OCI-LY1 (cell line): ENCODE results near the gene PSPC1.

ENCODE experiments used
- H2AFZ ChIP-seq: fragments of 200-600 bp; sonication (generic), shearing (Covaris generic); 2 replicates; pipeline ENCODE4 v1.6.0; 2014; ENCODE audit warnings: antibody characterized with exemption, mild to moderate bottlenecking, low read length
- H3F3A ChIP-seq: fragments of 200-600 bp; sonication (generic), shearing (Covaris generic); 2 replicates; pipeline ENCODE4 v1.6.0; 2014; ENCODE audit warnings: mild to moderate bottlenecking, antibody characterized with exemption, low read length, moderate library complexity; ENCODE audit not compliant: insufficient read depth
- H3K27ac ChIP-seq: fragments of 200-600 bp; sonication (generic); 2 replicates; pipeline ENCODE4 v1.5.1; 2014; ENCODE audit warnings: low read length, mixed run types, mild to moderate bottlenecking, low read depth; ENCODE audit not compliant: poor library complexity, severe bottlenecking
- H3K27me3 ChIP-seq: fragments of 200-600 bp; sonication (generic); 2 replicates; pipeline ENCODE4 v1.6.0; 2014; ENCODE audit warnings: antibody characterized with exemption, mild to moderate bottlenecking, low read length, moderate library complexity; ENCODE audit not compliant: insufficient read depth
- H3K36me3 ChIP-seq: fragments of 200-600 bp; sonication (generic); 2 replicates; pipeline ENCODE4 v1.6.1; 2014; ENCODE audit warnings: mild to moderate bottlenecking, antibody characterized with exemption, low read length, moderate library complexity, mixed read lengths; ENCODE audit not compliant: insufficient read depth
- H3K4me1 ChIP-seq: fragments of 200-600 bp; sonication (generic); 2 replicates; pipeline ENCODE4 v1.5.1; 2014; ENCODE audit warnings: mild to moderate bottlenecking, low read length, moderate library complexity; ENCODE audit not compliant: insufficient read depth, severe bottlenecking
- H3K4me2 ChIP-seq: fragments of 200-600 bp; sonication (generic), shearing (Covaris generic); 2 replicates; pipeline ENCODE4 v1.6.1; 2014; ENCODE audit warnings: low read length
- H3K4me3 ChIP-seq: fragments of 200-600 bp; sonication (generic); 2 replicates; pipeline ENCODE4 v1.5.1; 2014; ENCODE audit warnings: low read length, low read depth, mild to moderate bottlenecking, mixed read lengths; ENCODE audit not compliant: poor library complexity, severe bottlenecking
- H3K79me2 ChIP-seq: fragments of 200-600 bp; shearing (Covaris generic); 2 replicates; pipeline ENCODE4 v1.6.1; 2016; ENCODE audit warnings: mixed run types, low read length, mixed read lengths; ENCODE audit not compliant: insufficient read depth
- H3K9ac ChIP-seq: fragments of 200-600 bp; sonication (generic), shearing (Covaris generic); 2 replicates; pipeline ENCODE4 v1.6.1; 2014; ENCODE audit warnings: mild to moderate bottlenecking, low read length, mixed read lengths
- H3K9me2 ChIP-seq: fragments of 200-600 bp; sonication (generic), shearing (Covaris generic); 2 replicates; pipeline ENCODE4 v1.6.1; 2014; ENCODE audit warnings: low read depth, mild to moderate bottlenecking, low read length, mixed read lengths
- H3K9me3 ChIP-seq: fragments of 200-600 bp; shearing (Covaris generic); 2 replicates; pipeline ENCODE4 v1.6.1; 2014; ENCODE audit warnings: low read length, mixed read lengths
- H4K20me1 ChIP-seq: fragments of 200-600 bp; sonication (generic), shearing (Covaris generic); 2 replicates; pipeline ENCODE4 v1.6.0; 2016; ENCODE audit warnings: mild to moderate bottlenecking, low read length; ENCODE audit not compliant: insufficient read depth
- CTCF ChIP-seq: fragments of 200-600 bp; sonication (generic), shearing (Covaris generic); IDR thresholded peaks from 2 replicates; pipeline ENCODE4 v1.5.1; 2017; ENCODE audit warnings: mild to moderate bottlenecking, antibody characterized with exemption, low read length, moderate library complexity, mixed read lengths
- EZH2 ChIP-seq: fragments of 200-600 bp; sonication (generic), shearing (Covaris generic); IDR thresholded peaks from 2 replicates; pipeline ENCODE4 v1.8.0; 2017; ENCODE audit warnings: borderline replicate concordance, mixed run types, mild to moderate bottlenecking, antibody characterized with exemption, low read length, moderate library complexity, mixed read lengths

Gene PSPC1

GRCh38 chr13:19676168-19676567 is 106.6 kb downstream of the PSPC1 start:
- Histone ChIP-seq H3K9ac (no peak overlapping the region), H3K27me3 (no peaks in the 10 kb centered on the region), H4K20me1 (no peaks in the 10 kb centered on the region), H2AFZ (no peak overlapping the region), H3K27ac (no peak overlapping the region), H3K4me3 (no peak overlapping the region), H3K4me2 (no peak overlapping the region), H3F3A (no peaks in the 10 kb centered on the region), H3K9me2 (no peaks in the 10 kb centered on the region), H3K9me3 (no peaks in the 10 kb centered on the region), H3K79me2 (no peaks in the 10 kb centered on the region), H3K36me3 (peaks cover 63% of the 10 kb centered on the region), H3K4me1 (no peaks in the 10 kb centered on the region)
- TF ChIP-seq CTCF (no peak), EZH2 (no peak)

GRCh38 chr13:19674898-19675297 is 107.8 kb downstream of the PSPC1 start:
- Histone ChIP-seq H3K27me3 (no peaks in the 10 kb centered on the region), H3K4me3 (no peak overlapping the region), H3K9ac (no peak overlapping the region), H3K9me2 (no peaks in the 10 kb centered on the region), H3K79me2 (no peaks in the 10 kb centered on the region), H3F3A (no peaks in the 10 kb centered on the region), H3K9me3 (no peaks in the 10 kb centered on the region), H3K4me1 (no peaks in the 10 kb centered on the region), H3K27ac (no peak overlapping the region), H3K36me3 (peaks cover 76% of the 10 kb centered on the region), H4K20me1 (no peaks in the 10 kb centered on the region), H2AFZ (no peak overlapping the region), H3K4me2 (no peak overlapping the region)
- TF ChIP-seq CTCF, result no peak
- TF ChIP-seq EZH2, result no peak

GRCh38 chr13:19673473-19674430 is 109.0 kb downstream of the PSPC1 start:
- TF ChIP-seq CTCF (no peak), EZH2 (no peak)
- H3K4me3 ChIP-seq, result no peak overlapping the region
- no peak overlapping the region for H3K9ac ChIP-seq
- H2AFZ ChIP-seq, result no peak overlapping the region
- no peak overlapping the region for H3K4me2 ChIP-seq
- H3K36me3 ChIP-seq, result peaks cover 88% of the 10 kb centered on the region
- no peaks in the 10 kb centered on the region for H3K9me2 ChIP-seq
- no peaks in the 10 kb centered on the region for H4K20me1 ChIP-seq
- no peaks in the 10 kb centered on the region for H3K9me3 ChIP-seq
- peaks cover 2% of the 10 kb centered on the region; the same call in 1 of the 2 replicates for H3F3A ChIP-seq
- H3K27ac ChIP-seq, result no peak overlapping the region
- no peaks in the 10 kb centered on the region for H3K27me3 ChIP-seq
- H3K4me1 ChIP-seq, result no peaks in the 10 kb centered on the region
- H3K79me2 ChIP-seq, result no peaks in the 10 kb centered on the region
